Loucy (cell line): ENCODE data around the gene PHLDB1.
A peak's percentile ranks its signal among the peaks of the same experiment; 100 is the strongest.

Experiments
- H2AFZ ChIP-seq: fragments of 200-600 bp; sonication (generic); 2 replicates; pipeline ENCODE4 v1.6.0; 2016; ENCODE audit warnings: antibody characterized with exemption, mild to moderate bottlenecking, low read length, moderate library complexity
- H3F3A ChIP-seq: fragments of 200-600 bp; 2 replicates; pipeline ENCODE4 v1.6.0; 2016; ENCODE audit warnings: antibody characterized with exemption, low read depth, mild to moderate bottlenecking
- H3K27me3 ChIP-seq: fragments of 200-600 bp; sonication (generic); 2 replicates; pipeline ENCODE4 v1.6.1; 2014; ENCODE audit warnings: low read length, mild to moderate bottlenecking; ENCODE audit not compliant: insufficient read depth, poor library complexity, severe bottlenecking
- H3K36me3 ChIP-seq: fragments of 200-600 bp; sonication (generic); 2 replicates; pipeline ENCODE4 v1.6.1; 2016; ENCODE audit warnings: low read length; ENCODE audit not compliant: insufficient read depth
- H3K4me1 ChIP-seq: fragments of 200-600 bp; sonication (generic); 2 replicates; pipeline ENCODE4 v1.5.1; 2014; ENCODE audit warnings: low read length, mild to moderate bottlenecking; ENCODE audit not compliant: insufficient read depth, poor library complexity, severe bottlenecking
- H3K4me2 ChIP-seq: fragments of 200-600 bp; sonication (generic); 2 replicates; pipeline ENCODE4 v1.6.0; 2014; ENCODE audit warnings: antibody characterized with exemption, low read length, low read depth, mild to moderate bottlenecking; ENCODE audit not compliant: poor library complexity, severe bottlenecking
- H3K4me3 ChIP-seq: fragments of 200-600 bp; sonication (generic); 2 replicates; pipeline ENCODE4 v1.5.1; 2014; ENCODE audit warnings: low read length, mild to moderate bottlenecking, mixed read lengths; ENCODE audit not compliant: poor library complexity, severe bottlenecking
- H3K79me2 ChIP-seq: fragments of 200-600 bp; sonication (generic); 2 replicates; pipeline ENCODE4 v1.6.1; 2014; ENCODE audit warnings: low read length; ENCODE audit not compliant: insufficient read depth
- H3K9ac ChIP-seq: fragments of 200-600 bp; sonication (generic); 2 replicates; pipeline ENCODE4 v1.6.0; 2014; ENCODE audit warnings: mild to moderate bottlenecking, low read depth, low read length, moderate library complexity; ENCODE audit not compliant: poor library complexity, severe bottlenecking
- H3K9me2 ChIP-seq: fragments of 200-600 bp; sonication (generic); replicated peaks from 2 replicates; pipeline ENCODE4 v1.6.1; 2016; ENCODE audit warnings: low read depth, low read length, mixed read lengths
- H3K9me3 ChIP-seq: fragments of 200-600 bp; sonication (generic); 2 replicates; pipeline ENCODE4 v1.6.1; 2014; ENCODE audit warnings: mild to moderate bottlenecking, antibody characterized with exemption, low read length, low read depth; ENCODE audit not compliant: insufficient read depth
- H4K20me1 ChIP-seq: fragments of 200-600 bp; sonication (generic); 2 replicates; pipeline ENCODE4 v1.6.0; 2014; ENCODE audit warnings: antibody characterized with exemption, low read length, mild to moderate bottlenecking; ENCODE audit not compliant: insufficient read depth, poor library complexity, severe bottlenecking
- CTCF ChIP-seq: fragments of 200-600 bp; sonication (generic); conservative IDR thresholded peaks from 2 replicates; pipeline ENCODE4 v1.5.1; 2014; ENCODE audit warnings: mild to moderate bottlenecking, antibody characterized with exemption, low read length
- EZH2phosphoT487 ChIP-seq: fragments of 200-600 bp; IDR thresholded peaks from 2 replicates; pipeline ENCODE4 v1.6.1; 2018; ENCODE audit warnings: antibody characterized with exemption, mild to moderate bottlenecking, moderate library complexity, borderline replicate concordance

The PHLDB1 gene

GRCh38 chr11:118689852-118690552 lies 82.6 kb downstream of the PHLDB1 start:
- Histone ChIP-seq H2AFZ (peak overlapping the region; percentile 96), H3K9me2 (no peaks in the 10 kb centered on the region), H3F3A (no peaks in the 10 kb centered on the region), H3K4me1 (peaks cover 34% of the 10 kb centered on the region), H3K4me3 (peak overlapping the region; percentile 72), H3K27me3 (no peaks in the 10 kb centered on the region), H3K9ac (peak overlapping the region; percentile 70), H3K79me2 (no peaks in the 10 kb centered on the region), H3K36me3 (no peaks in the 10 kb centered on the region), H4K20me1 (no peaks in the 10 kb centered on the region), H3K4me2 (peak overlapping the region; percentile 75), H3K9me3 (no peaks in the 10 kb centered on the region)
- TF ChIP-seq EZH2phosphoT487 (no peak), CTCF (peak; percentile 93)

GRCh38 chr11:118690553-118691304 lies 83.3 kb downstream of the PHLDB1 start:
- H2AFZ ChIP-seq, result no peak overlapping the region
- no peaks in the 10 kb centered on the region for H3K9me2 ChIP-seq
- peak overlapping the region; percentile 72 for H3K4me3 ChIP-seq
- TF ChIP-seq CTCF, result no peak
- no peak for TF ChIP-seq EZH2phosphoT487
- no peaks in the 10 kb centered on the region for H4K20me1 ChIP-seq
- peak overlapping the region; percentile 70 for H3K9ac ChIP-seq
- no peaks in the 10 kb centered on the region for H3K9me3 ChIP-seq
- H3K79me2 ChIP-seq, result no peaks in the 10 kb centered on the region
- H3K4me2 ChIP-seq, result peak overlapping the region; percentile 75
- H3K27me3 ChIP-seq, result no peaks in the 10 kb centered on the region
- H3F3A ChIP-seq, result no peaks in the 10 kb centered on the region
- no peaks in the 10 kb centered on the region for H3K36me3 ChIP-seq
- peaks cover 34% of the 10 kb centered on the region for H3K4me1 ChIP-seq

- no peaks in the 10 kb centered on the region for H3K79me2 ChIP-seq
- H3K9me2 ChIP-seq, result no peaks in the 10 kb centered on the region
- no peak overlapping the region for H2AFZ ChIP-seq
- H3K27me3 ChIP-seq, result no peaks in the 10 kb centered on the region
- H4K20me1 ChIP-seq, result no peaks in the 10 kb centered on the region
- peak overlapping the region; percentile 44 for H3K4me2 ChIP-seq
- H3K9me3 ChIP-seq, result no peaks in the 10 kb centered on the region
- H3F3A ChIP-seq, result no peaks in the 10 kb centered on the region
- peaks cover 33% of the 10 kb centered on the region for H3K4me1 ChIP-seq
- peak overlapping the region; percentile 14 for H3K9ac ChIP-seq
- TF ChIP-seq CTCF (no peak), EZH2phosphoT487 (no peak)
- H3K4me3 ChIP-seq, result no peak overlapping the region
- H3K36me3 ChIP-seq, result no peaks in the 10 kb centered on the region
Observed at GRCh38 chr11:118691926-118692830, 84.8 kb downstream of the PHLDB1 start.
